ENCODE measurements around the gene APOOL. TPM values are rescaled to one million over a fixed set of nuclear protein-coding genes. Genes with fewer than 3 reads are reported as not detected.

The APOOL gene
- total and polyA plus RNA-seq, 9 of the 15 experiments (the other 6 are each of a cell fraction or from before 2014, with no cell fraction given), result 4.6 to 20.5 (median 10.2) TPM

DNA sequence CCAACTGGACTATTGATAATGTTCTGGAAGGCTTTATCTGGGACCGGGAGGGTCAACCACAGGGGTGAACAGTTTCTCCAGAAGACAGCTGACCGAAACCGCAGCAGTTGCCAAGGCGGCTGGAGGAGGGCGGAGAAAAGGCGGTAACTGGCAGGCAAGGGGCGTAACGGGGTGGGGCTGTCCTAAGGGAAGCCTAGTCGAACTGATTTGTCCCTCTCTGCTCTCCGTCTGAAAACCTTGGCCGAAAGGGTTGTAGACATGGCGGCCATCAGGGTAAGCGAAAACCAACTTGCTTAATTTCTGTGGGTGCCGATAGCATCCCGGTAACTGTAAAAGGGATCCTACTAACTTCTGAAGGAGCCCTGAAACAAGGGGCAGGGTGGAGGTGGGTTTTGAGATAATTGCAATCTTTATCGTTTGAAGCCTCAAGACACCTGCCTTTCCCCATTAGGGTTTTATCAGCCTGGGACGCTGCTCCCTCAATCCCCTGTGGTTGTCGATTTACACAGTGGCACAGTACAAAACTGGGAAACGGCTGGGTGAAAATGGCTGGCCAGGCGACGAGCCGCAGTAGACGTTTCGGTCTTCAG lies at the start of gene APOOL (continued):
- TF ChIP-seq ZNF407 (IDR thresholded peaks at IDR 0.05; ENCODE audit: low read depth) (peak; percentile 93), TCFL5 (CRISPR knock-in tag; conservative IDR thresholded peaks at IDR 0.05) (no peak), NFIC (IDR thresholded peaks at IDR 0.05) (no peak), HIVEP1 (CRISPR knock-in tag; IDR thresholded peaks at IDR 0.05) (no peak), CREBBP (IDR thresholded peaks at IDR 0.05; ENCODE audit: low read depth, low read length) (no peak), CHCHD3 (CRISPR knock-in tag; IDR thresholded peaks at IDR 0.05) (no peak), IRF2 (CRISPR knock-in tag; IDR thresholded peaks at IDR 0.05) (no peak), SRSF1 (IDR thresholded peaks at IDR 0.05; ENCODE audit: low read depth, low read length) (no peak), TRIM24 (IDR thresholded peaks at IDR 0.05) (no peak), ZNF57 (CRISPR knock-in tag; IDR thresholded peaks at IDR 0.05) (no peak), GABPA (tag; conservative IDR thresholded peaks at IDR 0.05; ENCODE audit: low read depth) (no peak), CAMTA2 (CRISPR knock-in tag; conservative IDR thresholded peaks at IDR 0.05) (no peak), MTA2 (IDR thresholded peaks at IDR 0.05; ENCODE audit: low read depth) (no peak), ATF7 (IDR thresholded peaks at IDR 0.05) (peak; percentile 52; the same call in 1 of the 2 replicates), EHMT2 (IDR thresholded peaks at IDR 0.05) (peak; percentile 87), EP400 (IDR thresholded peaks at IDR 0.05) (0 out of 2 replicates have a peak, but pooled peaks have one; percentile 33)
- TF ChIP-seq, protein P1, sequence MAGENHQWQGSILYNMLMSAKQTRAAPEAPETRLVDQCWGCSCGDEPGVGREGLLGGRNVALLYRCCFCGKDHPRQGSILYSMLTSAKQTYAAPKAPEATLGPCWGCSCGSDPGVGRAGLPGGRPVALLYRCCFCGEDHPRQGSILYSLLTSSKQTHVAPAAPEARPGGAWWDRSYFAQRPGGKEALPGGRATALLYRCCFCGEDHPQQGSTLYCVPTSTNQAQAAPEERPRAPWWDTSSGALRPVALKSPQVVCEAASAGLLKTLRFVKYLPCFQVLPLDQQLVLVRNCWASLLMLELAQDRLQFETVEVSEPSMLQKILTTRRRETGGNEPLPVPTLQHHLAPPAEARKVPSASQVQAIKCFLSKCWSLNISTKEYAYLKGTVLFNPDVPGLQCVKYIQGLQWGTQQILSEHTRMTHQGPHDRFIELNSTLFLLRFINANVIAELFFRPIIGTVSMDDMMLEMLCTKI (IDR thresholded peaks at IDR 0.05; ENCODE audit: partially characterized antibody), result no peak
- TF ChIP-seq, protein P2, sequence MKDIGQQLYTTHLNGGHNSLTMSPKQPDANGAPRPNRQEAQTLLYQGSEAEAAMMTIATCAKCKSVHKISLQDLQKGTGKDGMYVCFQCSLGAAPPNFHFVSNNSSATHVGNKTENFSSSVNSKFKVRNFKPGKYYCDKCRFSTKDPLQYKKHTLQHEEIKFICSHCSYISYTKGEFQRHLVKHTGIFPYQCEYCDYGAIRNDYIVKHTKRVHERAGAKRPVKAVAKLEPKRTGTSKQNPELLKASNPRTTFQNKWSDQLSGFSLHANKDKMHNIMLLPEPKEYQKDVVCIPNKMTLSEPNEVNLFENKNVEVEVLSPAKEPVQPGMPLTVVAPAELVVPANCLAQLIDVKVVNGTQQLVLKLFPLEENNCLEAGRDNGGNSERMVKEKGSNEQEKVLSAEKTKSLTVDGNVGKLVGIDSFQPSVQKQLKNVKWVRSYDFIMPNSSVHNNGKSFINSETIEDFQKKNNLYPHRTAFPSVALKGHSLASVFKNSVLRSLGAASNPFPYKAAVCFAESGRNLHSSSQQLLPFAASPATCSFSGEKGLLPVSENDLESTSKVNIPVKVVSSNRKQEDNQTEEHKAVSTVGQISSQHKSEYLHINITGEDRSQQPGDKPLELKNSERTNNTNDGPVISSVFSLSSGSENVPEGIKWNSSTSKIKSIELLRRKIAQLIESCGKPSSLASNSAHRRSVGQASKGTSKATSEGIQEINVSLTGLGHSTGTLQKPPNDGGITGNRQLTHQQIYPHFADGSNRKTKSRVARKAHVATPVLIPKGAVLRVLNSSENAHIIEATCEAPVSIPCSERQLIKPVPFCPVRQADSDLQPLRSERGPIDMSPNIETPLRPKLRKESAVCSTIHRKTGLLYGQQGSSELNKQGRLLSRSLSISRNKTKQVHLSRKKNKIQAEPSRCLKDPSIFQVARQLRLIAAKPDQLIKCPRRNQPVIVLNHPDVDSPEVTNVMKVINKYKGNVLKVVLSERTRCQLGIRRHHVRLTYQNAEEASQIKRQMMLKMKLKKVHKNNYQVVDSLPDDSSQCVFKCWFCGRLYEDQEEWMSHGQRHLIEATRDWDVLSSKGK (CRISPR knock-in tag; IDR thresholded peaks at IDR 0.05), result no peak
